Measurements from ENCODE around the gene RPL10.

The RPL10 gene

GRCh38 chrX:154368630-154369448, 29.3 kb upstream of the RPL10 start:
- peak overlapping the region; percentile 58; the same call in 1 of the 2 replicates for H3K4me3 ChIP-seq (ENCODE audit: low read length)
- TF ChIP-seq ZNF274 (IDR thresholded peaks at IDR 0.05; ENCODE audit: low read depth, low read length): no peak

DNA sequence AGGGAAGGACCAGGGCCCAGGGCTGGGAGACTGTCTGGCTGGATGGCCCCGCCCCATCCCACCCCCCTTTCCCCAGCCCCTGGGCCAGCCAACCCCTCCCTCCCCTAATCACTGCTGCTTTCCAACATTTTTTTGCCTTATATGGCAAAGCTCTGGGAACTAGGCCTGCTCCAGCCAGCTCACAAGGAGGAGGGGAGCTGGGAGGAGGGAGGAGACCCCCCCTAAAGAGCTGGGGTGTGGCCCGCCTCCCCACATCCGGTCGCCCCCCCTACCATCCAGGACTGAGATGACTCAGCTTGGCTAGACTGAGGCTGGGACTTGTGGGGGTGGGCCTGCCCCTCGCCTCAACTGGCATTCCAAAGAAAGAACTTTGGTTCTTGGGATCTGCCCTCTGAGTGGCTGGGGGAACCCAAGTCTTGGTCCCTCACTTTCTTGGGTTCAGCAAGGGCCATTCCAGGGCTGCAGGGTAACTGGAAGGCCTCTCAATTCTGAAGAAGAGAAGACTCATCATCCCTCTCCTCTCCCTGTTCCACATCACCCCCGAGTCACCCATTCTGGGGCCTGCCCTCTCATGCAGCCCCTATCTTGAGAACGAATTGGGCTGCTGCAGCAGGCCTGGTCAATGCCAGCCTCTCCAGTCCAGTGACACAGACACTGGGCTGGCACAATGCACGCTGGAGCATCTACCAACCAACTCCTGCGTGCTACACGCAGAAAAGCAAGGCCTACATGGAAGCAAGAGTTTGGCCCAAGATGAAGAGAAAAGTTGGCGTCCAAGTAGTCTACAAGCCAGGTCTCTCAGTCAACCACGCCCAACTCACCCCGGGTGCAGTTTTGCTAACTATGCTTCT, 28.5 kb upstream of the RPL10 start:
- H3K4me3 ChIP-seq (ENCODE audit: low read length): peak overlapping the region; percentile 58
- TF ChIP-seq ZNF274 (IDR thresholded peaks at IDR 0.05; ENCODE audit: low read depth, low read length): no peak

DNA sequence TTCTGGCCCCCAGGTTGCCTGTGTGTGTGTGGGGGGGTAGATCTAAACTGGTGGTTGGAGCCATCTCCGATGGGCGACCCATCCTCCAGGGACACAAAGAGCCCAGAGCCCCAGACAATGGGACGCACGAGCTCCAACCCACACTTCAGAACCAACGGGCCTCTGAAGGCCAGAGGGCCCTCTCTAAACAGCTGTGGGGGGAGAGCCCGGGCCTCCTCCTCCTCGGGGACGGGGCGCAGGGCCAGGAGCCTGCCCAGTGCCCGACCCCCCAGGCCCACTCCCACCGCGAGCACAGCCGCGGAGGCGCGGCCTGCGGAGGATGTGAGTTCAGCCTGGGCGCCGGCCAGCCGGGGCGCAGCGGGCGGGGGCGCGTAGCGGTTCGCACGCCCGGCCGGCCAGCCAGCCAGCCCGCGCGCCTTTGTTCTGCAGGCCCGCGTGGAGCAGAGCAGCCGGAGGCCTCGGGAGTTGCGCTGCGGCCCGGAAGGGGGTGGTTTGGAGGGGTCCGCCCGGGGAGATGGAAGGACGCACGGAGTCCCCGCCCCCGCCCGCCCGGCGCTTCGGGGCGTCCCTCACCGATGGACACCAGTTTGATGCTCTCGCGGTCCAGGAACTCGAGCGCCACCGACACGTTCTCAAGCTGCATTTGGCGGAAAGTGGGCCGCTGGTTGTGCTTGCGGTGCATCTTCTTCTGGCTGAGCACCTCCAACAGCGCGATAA, 27.7 kb upstream of the RPL10 start:
- peak overlapping the region; percentile 52 for H3K4me3 ChIP-seq (ENCODE audit: low read length)
- no peak for TF ChIP-seq ZNF274 (IDR thresholded peaks at IDR 0.05; ENCODE audit: low read depth, low read length)

GRCh38 chrX:154371017-154371788, 27.0 kb upstream of the RPL10 start:
- no peak for TF ChIP-seq ZNF274 (IDR thresholded peaks at IDR 0.05; ENCODE audit: low read depth, low read length)
- H3K4me3 ChIP-seq (ENCODE audit: low read length): peak overlapping the region; percentile 52

DNA sequence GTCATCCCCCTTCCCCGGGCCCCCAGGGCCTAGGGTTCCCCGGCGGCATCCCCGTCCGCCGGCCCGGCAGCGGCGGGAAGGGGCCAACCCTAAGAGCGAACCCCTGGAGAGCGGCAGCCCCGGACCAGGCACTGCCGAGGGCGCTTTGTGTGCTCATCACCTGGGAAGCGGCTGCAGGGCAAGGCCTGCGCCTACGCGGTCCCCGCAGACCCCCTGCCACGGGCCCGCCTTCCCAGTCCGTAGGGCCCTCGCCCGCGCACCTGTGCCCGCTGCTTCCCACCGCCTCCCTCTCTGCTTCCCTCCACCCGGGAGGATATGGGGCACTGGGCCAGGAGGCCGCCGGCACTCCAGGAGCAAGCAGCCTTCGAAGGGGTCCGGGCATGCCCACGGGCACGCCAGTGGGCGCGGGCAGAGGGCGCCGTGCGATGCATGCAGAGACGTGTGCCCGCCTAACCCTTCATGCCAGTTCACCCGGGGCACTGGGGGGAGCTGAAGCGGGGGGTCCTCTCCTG, 26.3 kb upstream of the RPL10 start:
- peak overlapping the region; percentile 34; the same call in 1 of the 2 replicates for H3K4me3 ChIP-seq (ENCODE audit: low read length)
- TF ChIP-seq ZNF274 (IDR thresholded peaks at IDR 0.05; ENCODE audit: low read depth, low read length): no peak

GRCh38 chrX:154372612-154373022, 25.6 kb upstream of the RPL10 start:
- peak overlapping the region; percentile 34; the same call in 1 of the 2 replicates for H3K4me3 ChIP-seq (ENCODE audit: low read length)
- no peak for TF ChIP-seq ZNF274 (IDR thresholded peaks at IDR 0.05; ENCODE audit: low read depth, low read length)

- H3K4me3 ChIP-seq (ENCODE audit: low read length): peak overlapping the region; percentile 20; the same call in 1 of the 2 replicates
- TF ChIP-seq ZNF274 (IDR thresholded peaks at IDR 0.05; ENCODE audit: low read depth, low read length): no peak
These were observed 24.6 kb upstream of the RPL10 start for GRCh38 chrX:154373340-154374306.

- no peak for TF ChIP-seq ZNF274 (IDR thresholded peaks at IDR 0.05; ENCODE audit: low read depth, low read length)
These were observed 23.6 kb upstream of the RPL10 start, which contains the start of gene FLNA for GRCh38 chrX:154374313-154375155. Gene FLNA (minus strand): TSS chrX:154374634. CDS start chrX:154371245, 3,389 bp downstream.

DNA sequence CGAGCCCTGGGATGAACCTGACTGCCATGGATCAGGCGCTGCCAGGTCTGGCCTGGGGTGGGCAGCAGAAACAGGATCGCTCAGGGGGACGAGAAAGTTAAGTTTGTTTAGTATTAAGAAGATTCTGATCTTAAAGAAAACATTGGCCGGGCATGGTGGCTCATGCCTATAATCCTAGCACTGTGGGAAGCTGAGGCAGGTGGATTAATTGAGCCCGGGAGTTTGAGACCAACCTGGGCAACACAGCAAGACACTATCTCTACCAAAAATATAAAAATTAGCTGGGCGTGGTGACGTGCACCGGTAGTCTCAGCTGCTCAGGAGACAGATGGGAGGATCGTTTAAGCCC, 23.0 kb upstream of the RPL10 start:
- no peak overlapping the region for H3K4me3 ChIP-seq (ENCODE audit: low read length)
- TF ChIP-seq ZNF274 (IDR thresholded peaks at IDR 0.05; ENCODE audit: low read depth, low read length): no peak

More at GRCh38 chrX:154374313-154375155, 23.6 kb upstream of the RPL10 start, which contains the start of gene FLNA:
- H3K4me3 ChIP-seq (ENCODE audit: low read length): peak within 1 kb of the TSS; percentile 20; the same call in 1 of the 2 replicates

- H3K4me3 ChIP-seq (ENCODE audit: low read length): no peak overlapping the region
- no peak for TF ChIP-seq ZNF274 (IDR thresholded peaks at IDR 0.05; ENCODE audit: low read depth, low read length)
These were observed 21.4 kb upstream of the RPL10 start for GRCh38 chrX:154376774-154377173.
